Panc1 (cell line): ENCODE data around the gene NR6A1.

ENCODE experiments used
- CTCF ChIP-seq: fragments of 450-650 bp; IDR thresholded peaks from 2 replicates; pipeline ENCODE4 v1.5.1; 2017; ENCODE audit warnings: mild to moderate bottlenecking
- POLR2AphosphoS5 ChIP-seq: IDR thresholded peaks from 2 replicates; pipeline ENCODE4 v1.6.1; 2012; ENCODE audit warnings: mild to moderate bottlenecking, low read depth, low read length, moderate library complexity
- REST ChIP-seq, 2 experiments: IDR thresholded peaks; 2 replicates each; pipeline ENCODE4 v1.6.1; 2011 to 2012; ENCODE audit warnings: low read depth in 2 of 2, control low read depth in 1 of 2, low read length in 1 of 2, mild to moderate bottlenecking in 1 of 2, moderate library complexity in 1 of 2; ENCODE audit not compliant: insufficient read depth in 1 of 2
- TCF7L2 ChIP-seq: IDR thresholded peaks from 2 replicates; pipeline ENCODE4 v1.6.1; 2011; ENCODE audit warnings: mild to moderate bottlenecking, low read depth, low read length, inconsistent platforms

GRCh38 chr9:124718928-124719327, 52.2 kb downstream of the NR6A1 start:
- TF ChIP-seq POLR2AphosphoS5 (no peak), REST (IDR thresholded peaks at IDR 0.05; ENCODE audit: insufficient read depth in 1 of 2, low read depth in 2 of 2, low read length in 1 of 2) (no peak), CTCF (no peak), TCF7L2 (no peak)
